T-cell (primary cell): ENCODE data around the gene CTNND2. TPM values are rescaled to one million over a fixed set of nuclear protein-coding genes. Genes with fewer than 3 reads are reported as not detected.

Experiments
- ATAC-seq, 4 experiments: fragments of 200-7000 bp in 3 of 4; fragments of 150-1000 bp in 1 of 4; cut with Tn5 transposase; replicated peaks in 1 of 4; 1 replicate in 3 of 4; 2 replicates in 1 of 4; pipeline ENCODE4 v1.10.0; 2021; ENCODE audit warnings: moderate library complexity in 3 of 4, mild to moderate bottlenecking in 2 of 4, moderate number of reproducible peaks in 1 of 4
- CTCF ChIA-PET, 2 donors: fragments of 300-600 bp; sonication (Branson Sonifier 250); formaldehyde crosslinking; loops; one replicate each; lab custom pipeline; 2022; ENCODE audit warnings: antibody characterized with exemption in 2 of 2; lab: Charles Lee
- POLR2A ChIA-PET, 2 donors: fragments of 300-600 bp; sonication (Branson Sonifier 250); formaldehyde crosslinking; loops; one replicate each; lab custom pipeline; 2022; ENCODE audit warnings: antibody characterized with exemption in 2 of 2; lab: Charles Lee
- DNase-seq, 35 experiments: peaks; one replicate each; pipeline versions ENCODE4 v3.0.0 to v3.0.0-alpha.2; 2013 to 2023
- H3K27ac ChIP-seq: one replicate; pipeline ENCODE4 v1.5.1; 2013; ENCODE audit warnings: low read length
- H3K27me3 ChIP-seq, 2 experiments: replicated peaks in 1 of 2; 1 replicate in 1 of 2; 2 replicates in 1 of 2; pipeline versions ENCODE4 v1.6.1 to v1.7.0; 2013; ENCODE audit warnings: low read length in 1 of 2, mixed read lengths in 1 of 2; ENCODE audit not compliant: control insufficient read depth in 2 of 2, insufficient read depth in 2 of 2; ENCODE audit errors: extremely low read depth in 1 of 2
- H3K36me3 ChIP-seq, 2 donors: 1 replicate in 1 of 2; 2 replicates in 1 of 2; pipeline versions ENCODE4 v1.6.1 to v1.7.0; 2013; ENCODE audit warnings: low read length in 1 of 2; ENCODE audit not compliant: control insufficient read depth in 2 of 2, insufficient read depth in 1 of 2; ENCODE audit errors: extremely low read depth in 1 of 2
- H3K4me1 ChIP-seq, 2 experiments: 1 replicate in 1 of 2; 2 replicates in 1 of 2; pipeline versions ENCODE4 v1.6.1 to v1.7.0; 2013; ENCODE audit warnings: low read length in 2 of 2, mixed read lengths in 1 of 2; ENCODE audit not compliant: insufficient read depth in 2 of 2, control insufficient read depth in 1 of 2; ENCODE audit errors: extremely low read depth in 1 of 2
- H3K4me3 ChIP-seq, 2 donors: 1 replicate in 1 of 2; 2 replicates in 1 of 2; pipeline versions ENCODE4 v1.5.1 to v1.7.0; 2013; ENCODE audit warnings: mild to moderate bottlenecking in 2 of 2, low read length in 1 of 2, moderate library complexity in 1 of 2; ENCODE audit not compliant: control insufficient read depth in 1 of 2; ENCODE audit errors: extremely low read depth in 1 of 2
- H3K9me3 ChIP-seq: 2 replicates; pipeline ENCODE4 v1.7.0; 2013
- H3K27ac Mint-ChIP-seq, 2 donors: one replicate each; pipeline ENCODE4 v1.8.0; 2020 to 2021; ENCODE audit warnings: mild to moderate bottlenecking in 2 of 2, mixed read lengths in 2 of 2
- H3K27me3 Mint-ChIP-seq, 2 donors: one replicate each; pipeline ENCODE4 v1.8.0; 2021 to 2022; ENCODE audit warnings: mixed read lengths in 2 of 2
- H3K36me3 Mint-ChIP-seq: one replicate; pipeline ENCODE4 v1.8.0; 2021; ENCODE audit warnings: mixed read lengths
- H3K4me1 Mint-ChIP-seq, 3 donors: one replicate each; pipeline ENCODE4 v1.8.0; 2020 to 2022; ENCODE audit warnings: mixed read lengths in 3 of 3, mild to moderate bottlenecking in 1 of 3
- H3K4me3 Mint-ChIP-seq, 3 donors: one replicate each; pipeline ENCODE4 v1.8.0; 2020 to 2022; ENCODE audit warnings: mild to moderate bottlenecking in 3 of 3, mixed read lengths in 3 of 3, moderate library complexity in 3 of 3
- H3K9me3 Mint-ChIP-seq, 3 donors: one replicate each; pipeline ENCODE4 v1.8.0; 2020 to 2022; ENCODE audit warnings: mixed read lengths in 3 of 3
- WGBS: methylation state at CpG from one replicate; pipeline ENCODE4 v1.1.5; 2013; ENCODE audit warnings: missing lambda C conversion rate; ENCODE audit not compliant: insufficient coverage; 5-methylcytosine and 5-hydroxymethylcytosine counted together
- total RNA-seq, 35 experiments: library from RNA in 6 of 35; stranded (reverse) in 6 of 35; fragments of 120-200 nt in 1 of 35; gene quantifications; one replicate each; pipeline versions ENCODE4 v1.2.1 to v1.2.4 and lab custom pipeline; 2013 to 2026

CTNND2 gene
- total RNA-seq, 5 donors from 2014 or later (not counting 1 experiment from before 2014, with no cell fraction given): 0.22 TPM; not detected in 4

DNA sequence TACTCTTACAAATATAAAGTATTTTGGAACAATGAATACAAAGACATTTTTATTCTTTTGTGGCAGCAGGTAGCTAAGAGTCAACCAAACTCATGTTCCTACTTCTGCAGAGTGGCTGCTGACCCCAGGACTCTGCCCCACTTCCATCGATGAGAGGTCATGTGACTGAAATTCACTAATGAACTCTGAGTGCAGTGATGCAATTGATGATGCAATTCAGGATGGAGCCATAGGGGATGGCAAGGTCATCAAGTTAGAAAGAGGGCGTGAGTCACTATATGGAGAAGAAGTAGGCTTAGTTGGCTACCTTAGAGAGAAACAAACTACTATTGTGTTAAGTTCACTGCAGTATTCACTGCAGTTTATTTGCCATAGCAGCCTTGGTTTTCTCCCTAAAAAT, 340.4 kb downstream of the CTNND2 start:
- H3K27ac Mint-ChIP-seq: no peak overlapping the region
- Histone ChIP-seq H3K36me3 (no peaks in the 10 kb centered on the region), H3K4me3 (no peak overlapping the region), H3K27me3 (no peaks in the 10 kb centered on the region), H3K9me3 (no peaks in the 10 kb centered on the region), H3K4me1 (no peaks in the 10 kb centered on the region), H3K27ac (no peak overlapping the region)
- ChIA-PET POLR2A (no interaction called here), CTCF (no interaction called here)
- 92% methylated on average over 2 of the region's 2 CpGs for WGBS
- DNase-seq (no peak), ATAC-seq (no peak)
- H3K9me3 Mint-ChIP-seq: peaks cover 0 to 8% (median 0%) of the 10 kb centered on the region in 3 donors
- H3K4me3 Mint-ChIP-seq: no peak overlapping the region
- no peaks in the 10 kb centered on the region for H3K4me1 Mint-ChIP-seq
- H3K36me3 Mint-ChIP-seq: no peaks in the 10 kb centered on the region
- no peaks in the 10 kb centered on the region for H3K27me3 Mint-ChIP-seq

DNA sequence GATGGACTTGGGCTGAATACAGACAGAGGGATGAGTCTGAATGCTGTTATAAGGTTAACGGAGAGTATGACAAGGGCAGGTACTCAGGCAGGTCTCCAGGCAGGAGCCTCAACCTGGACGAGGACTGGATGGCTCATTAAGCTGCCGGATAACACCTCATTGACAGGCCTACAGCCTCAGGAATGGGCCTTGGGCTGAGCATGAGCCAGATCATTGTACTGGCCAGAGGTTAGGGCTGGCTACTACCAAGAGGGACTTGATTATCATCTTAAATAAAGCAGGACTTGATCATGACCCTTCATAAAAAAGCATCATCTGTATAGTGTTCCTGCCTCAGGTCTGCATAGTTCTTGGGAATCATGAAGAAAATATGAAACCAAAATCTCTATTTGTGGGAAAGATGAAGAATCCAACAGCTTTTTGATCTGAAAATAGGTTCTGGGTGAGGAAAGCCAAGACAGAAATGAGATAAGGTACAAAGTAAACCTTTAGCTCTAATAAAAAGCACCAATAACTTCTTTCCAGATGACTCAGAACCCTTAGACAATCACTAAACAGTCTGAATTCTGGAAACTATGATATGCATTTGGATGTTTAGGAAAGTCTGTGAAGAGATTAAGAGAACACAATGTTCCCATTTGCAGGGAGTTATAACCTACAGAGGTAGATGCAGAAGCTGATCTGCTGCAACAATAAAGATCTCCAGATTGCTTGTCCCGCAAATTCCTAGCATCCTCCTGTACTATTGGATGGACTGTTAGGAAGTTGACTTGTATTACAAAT, 343.1 kb downstream of the CTNND2 start:
- Mint-ChIP-seq H3K36me3 (no peaks in the 10 kb centered on the region), H3K4me3 (no peak overlapping the region), H3K27me3 (no peaks in the 10 kb centered on the region), H3K4me1 (no peaks in the 10 kb centered on the region), H3K9me3 (peaks cover 0 to 8% (median 0%) of the 10 kb centered on the region in 3 donors), H3K27ac (no peak overlapping the region)
- no peak for ATAC-seq
- DNase-seq: no peak
- no peak overlapping the region for H3K27ac ChIP-seq
- no peaks in the 10 kb centered on the region for H3K9me3 ChIP-seq
- WGBS: 78% methylated on average over 3 of the region's 4 CpGs
- H3K36me3 ChIP-seq: no peaks in the 10 kb centered on the region
- no peak overlapping the region for H3K4me3 ChIP-seq
- CTCF ChIA-PET: no interaction called here
- H3K27me3 ChIP-seq: no peaks in the 10 kb centered on the region
- no peaks in the 10 kb centered on the region for H3K4me1 ChIP-seq
- POLR2A ChIA-PET: no interaction called here

DNA sequence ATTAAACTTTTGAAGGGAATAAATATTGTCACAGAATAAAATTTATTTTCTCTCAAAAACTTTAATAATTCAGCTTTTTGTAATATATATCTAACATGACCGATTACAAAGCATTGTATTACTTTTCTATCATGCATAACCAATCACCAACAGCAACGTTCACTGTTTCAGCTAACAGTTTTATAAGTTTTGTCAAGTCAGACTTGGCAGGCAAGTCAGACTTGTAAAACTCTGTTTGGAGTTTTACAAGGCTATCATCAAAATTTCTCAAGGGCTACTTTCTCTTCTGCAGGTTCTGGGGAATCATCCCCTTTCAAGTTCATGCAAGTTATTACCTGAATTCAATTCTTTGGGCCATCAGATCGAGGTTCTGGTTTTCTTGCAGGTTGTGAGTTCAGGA, 347.2 kb downstream of the CTNND2 start:
- Mint-ChIP-seq H3K4me3 (no peak overlapping the region), H3K9me3 (peaks cover 0 to 7% (median 4%) of the 10 kb centered on the region in 3 donors), H3K27me3 (no peaks in the 10 kb centered on the region), H3K36me3 (no peaks in the 10 kb centered on the region), H3K27ac (no peak overlapping the region), H3K4me1 (no peaks in the 10 kb centered on the region)
- no peaks in the 10 kb centered on the region for H3K4me1 ChIP-seq
- ChIA-PET CTCF (no interaction called here), POLR2A (no interaction called here)
- no peak overlapping the region for H3K27ac ChIP-seq
- H3K4me3 ChIP-seq: no peak overlapping the region
- H3K36me3 ChIP-seq: no peaks in the 10 kb centered on the region
- no peak for DNase-seq
- ATAC-seq: no peak
- no peaks in the 10 kb centered on the region for H3K9me3 ChIP-seq
- no peaks in the 10 kb centered on the region for H3K27me3 ChIP-seq
- 55% methylated on average over 2 of the region's 3 CpGs for WGBS

DNA sequence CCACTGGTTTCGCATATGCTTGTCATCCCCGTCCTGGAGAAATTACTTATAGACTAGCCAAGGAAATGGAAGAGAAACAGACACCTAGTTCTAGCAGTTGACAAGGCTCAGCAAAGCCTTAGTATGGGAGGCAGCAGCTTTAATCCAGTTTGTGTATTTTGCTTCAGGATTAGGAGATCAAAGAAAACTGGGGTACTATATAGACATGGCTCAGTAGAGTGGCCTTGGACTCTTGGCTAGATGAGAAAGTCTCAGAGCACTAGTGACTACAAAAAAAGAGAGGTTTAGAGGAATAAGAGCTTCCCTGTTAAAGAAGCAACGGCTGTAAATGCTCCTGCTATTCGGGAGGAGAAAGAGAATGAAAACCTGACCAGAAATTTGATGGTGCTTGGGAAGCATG, 349.1 kb downstream of the CTNND2 start:
- Histone ChIP-seq H3K36me3 (no peaks in the 10 kb centered on the region), H3K9me3 (no peaks in the 10 kb centered on the region), H3K4me3 (no peak overlapping the region), H3K27ac (no peak overlapping the region), H3K27me3 (peaks cover 0 to 5% of the 10 kb centered on the region in 2 experiments), H3K4me1 (no peaks in the 10 kb centered on the region)
- H3K4me3 Mint-ChIP-seq: no peak overlapping the region
- ChIA-PET POLR2A (no interaction called here), CTCF (no interaction called here)
- H3K9me3 Mint-ChIP-seq: peaks cover 0 to 10% (median 4%) of the 10 kb centered on the region in 3 donors
- H3K36me3 Mint-ChIP-seq: no peaks in the 10 kb centered on the region
- no peaks in the 10 kb centered on the region for H3K4me1 Mint-ChIP-seq
- no peak for DNase-seq
- H3K27ac Mint-ChIP-seq: no peak overlapping the region
- WGBS: 65% methylated on average over 2 of the region's 4 CpGs
- no peak for ATAC-seq
- no peaks in the 10 kb centered on the region for H3K27me3 Mint-ChIP-seq

DNA sequence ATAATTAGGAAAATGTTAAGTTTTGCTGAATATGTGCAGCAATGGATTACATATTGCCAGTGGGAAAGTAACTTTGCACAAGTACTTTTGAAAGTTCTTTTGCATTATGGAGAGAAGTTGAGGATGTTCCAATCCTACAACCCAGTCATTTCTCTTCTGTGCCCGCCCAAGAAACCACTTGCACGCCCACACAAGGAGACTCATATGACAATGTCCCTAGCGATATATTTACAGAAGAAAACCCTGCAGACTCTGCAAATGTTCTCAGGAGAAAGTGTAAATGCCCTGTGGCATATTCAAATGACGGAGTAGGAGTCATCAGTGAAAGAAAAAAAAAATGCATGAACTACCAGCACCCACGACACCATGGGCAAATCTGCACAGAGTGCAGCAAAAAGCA, 356.5 kb downstream of the CTNND2 start:
- DNase-seq (no peak), ATAC-seq (no peak)
- Histone ChIP-seq H3K9me3 (no peaks in the 10 kb centered on the region), H3K36me3 (no peaks in the 10 kb centered on the region), H3K4me3 (no peak overlapping the region), H3K27ac (no peak overlapping the region), H3K27me3 (peaks cover 0 to 5% of the 10 kb centered on the region in 2 experiments), H3K4me1 (no peaks in the 10 kb centered on the region)
- POLR2A ChIA-PET: no interaction called here
- WGBS: 67% methylated on average over 1 of the region's 5 CpGs
- Mint-ChIP-seq H3K4me1 (no peaks in the 10 kb centered on the region), H3K36me3 (no peaks in the 10 kb centered on the region), H3K27ac (no peak overlapping the region), H3K9me3 (peaks cover 4 to 6% (median 4%) of the 10 kb centered on the region in 3 donors), H3K4me3 (no peak overlapping the region), H3K27me3 (no peaks in the 10 kb centered on the region)
- CTCF ChIA-PET: no interaction called here

DNA sequence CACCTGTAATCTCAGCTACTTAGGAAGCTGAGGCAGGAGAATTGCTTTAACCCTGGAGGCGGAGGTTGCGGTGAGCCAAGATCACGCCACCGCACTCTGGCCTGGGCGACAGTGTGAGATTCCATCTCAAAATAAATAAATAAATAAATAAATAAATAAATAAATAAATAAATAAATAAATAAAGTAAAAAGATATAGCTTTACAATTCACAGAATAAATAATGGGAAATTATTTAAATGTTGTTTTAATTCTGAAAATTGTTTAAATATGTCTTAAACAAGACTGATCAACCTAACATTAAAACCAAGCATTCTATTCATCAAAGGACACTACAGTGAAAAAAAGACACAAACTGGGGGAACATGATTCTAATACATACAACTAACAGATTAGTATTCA, 357.1 kb downstream of the CTNND2 start:
- no CpG with 5 or more reads among the region's 5 CpGs for WGBS
- H3K27me3 ChIP-seq: peaks cover 0 to 5% of the 10 kb centered on the region in 2 experiments
- H3K9me3 ChIP-seq: no peaks in the 10 kb centered on the region
- H3K36me3 ChIP-seq: no peaks in the 10 kb centered on the region
- ChIA-PET CTCF (no interaction called here), POLR2A (no interaction called here)
- DNase-seq (no peak), ATAC-seq (no peak)
- no peaks in the 10 kb centered on the region for H3K4me1 ChIP-seq
- Mint-ChIP-seq H3K4me3 (no peak overlapping the region), H3K9me3 (peaks cover 4 to 6% (median 4%) of the 10 kb centered on the region in 3 donors), H3K4me1 (no peaks in the 10 kb centered on the region), H3K36me3 (no peaks in the 10 kb centered on the region), H3K27me3 (no peaks in the 10 kb centered on the region), H3K27ac (no peak overlapping the region)
- H3K4me3 ChIP-seq: no peak overlapping the region
- no peak overlapping the region for H3K27ac ChIP-seq
